ENCODE data around the gene TUBA4A. TPM values are rescaled to one million over a fixed set of nuclear protein-coding genes. Genes with fewer than 3 reads are reported as not detected.
"Not testable (repeated sequence)": the region's sequence is repeated elsewhere in the genome, so short reads cannot be mapped to it uniquely, and the experiment has no call there.

TUBA4A gene
- polyA plus RNA-seq, 1 donor (not counting 4 experiments of a cell fraction or from before 2014, with no cell fraction given) = 524 TPM

- Histone ChIP-seq H3K36me3 (ENCODE audit: control insufficient read depth in 2 of 2, extremely low read depth in 1 of 2, insufficient read depth in 2 of 2, low read length in 2 of 2) (no peaks in the 10 kb centered on the region), H3K27ac (ENCODE audit: control insufficient read depth, insufficient read depth, low read length) (no peak overlapping the region), H3K4me1 (ENCODE audit: control insufficient read depth, extremely low read depth, insufficient read depth, low read length) (no peaks in the 10 kb centered on the region), H3K27me3 (ENCODE audit: control insufficient read depth, extremely low read depth, insufficient read depth, low read length) (no peaks in the 10 kb centered on the region), H2AFZ (ENCODE audit: control insufficient read depth, low read length) (no peak overlapping the region), H3K4me3 (ENCODE audit: control insufficient read depth in 2 of 3, extremely low read depth in 1 of 3, insufficient read depth in 2 of 3, low read depth in 1 of 3, low read length in 3 of 3) (no peak overlapping the region), H3K9ac (ENCODE audit: control insufficient read depth, extremely low read depth, insufficient read depth, low read length) (no peak overlapping the region), H3K9me1 (ENCODE audit: control insufficient read depth, extremely low read depth, insufficient read depth, low read length) (no peaks in the 10 kb centered on the region), H4K20me1 (ENCODE audit: control insufficient read depth, extremely low read depth, insufficient read depth, low read length) (no peaks in the 10 kb centered on the region), H3K79me2 (ENCODE audit: control insufficient read depth, insufficient read depth, low read length) (no peaks in the 10 kb centered on the region), H3K4me2 (ENCODE audit: control insufficient read depth, extremely low read depth, insufficient read depth, low read depth, low read length) (no peak overlapping the region), H3K9me3 (ENCODE audit: control insufficient read depth, low read depth, low read length) (no peaks in the 10 kb centered on the region)
- dilution Hi-C loops (cut with MboI; ENCODE audit: extremely low pct_ligation_motif_present, low sequenced_read_pairs) = no loop called here
- TF ChIP-seq EZH2 (IDR thresholded peaks at IDR 0.05; ENCODE audit: low read length) = no peak
- TF ChIP-seq, protein P1, sequence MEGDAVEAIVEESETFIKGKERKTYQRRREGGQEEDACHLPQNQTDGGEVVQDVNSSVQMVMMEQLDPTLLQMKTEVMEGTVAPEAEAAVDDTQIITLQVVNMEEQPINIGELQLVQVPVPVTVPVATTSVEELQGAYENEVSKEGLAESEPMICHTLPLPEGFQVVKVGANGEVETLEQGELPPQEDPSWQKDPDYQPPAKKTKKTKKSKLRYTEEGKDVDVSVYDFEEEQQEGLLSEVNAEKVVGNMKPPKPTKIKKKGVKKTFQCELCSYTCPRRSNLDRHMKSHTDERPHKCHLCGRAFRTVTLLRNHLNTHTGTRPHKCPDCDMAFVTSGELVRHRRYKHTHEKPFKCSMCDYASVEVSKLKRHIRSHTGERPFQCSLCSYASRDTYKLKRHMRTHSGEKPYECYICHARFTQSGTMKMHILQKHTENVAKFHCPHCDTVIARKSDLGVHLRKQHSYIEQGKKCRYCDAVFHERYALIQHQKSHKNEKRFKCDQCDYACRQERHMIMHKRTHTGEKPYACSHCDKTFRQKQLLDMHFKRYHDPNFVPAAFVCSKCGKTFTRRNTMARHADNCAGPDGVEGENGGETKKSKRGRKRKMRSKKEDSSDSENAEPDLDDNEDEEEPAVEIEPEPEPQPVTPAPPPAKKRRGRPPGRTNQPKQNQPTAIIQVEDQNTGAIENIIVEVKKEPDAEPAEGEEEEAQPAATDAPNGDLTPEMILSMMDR (optimal IDR thresholded peaks at IDR 0.05 in 1 of 3, IDR thresholded peaks at IDR 0.05 in 1 of 3, conservative IDR thresholded peaks at IDR 0.05 in 1 of 3; ENCODE audit: extremely low read depth in 1 of 3, insufficient read depth in 2 of 3, low read length in 3 of 3) = no peak
- FAIRE-seq (no peak), DNase-seq (ENCODE audit: low read depth, low spot score) (no peak)
Measured at GRCh38 chr2:219261024-219261855, 7.5 kb upstream of the TUBA4A start.

DNA sequence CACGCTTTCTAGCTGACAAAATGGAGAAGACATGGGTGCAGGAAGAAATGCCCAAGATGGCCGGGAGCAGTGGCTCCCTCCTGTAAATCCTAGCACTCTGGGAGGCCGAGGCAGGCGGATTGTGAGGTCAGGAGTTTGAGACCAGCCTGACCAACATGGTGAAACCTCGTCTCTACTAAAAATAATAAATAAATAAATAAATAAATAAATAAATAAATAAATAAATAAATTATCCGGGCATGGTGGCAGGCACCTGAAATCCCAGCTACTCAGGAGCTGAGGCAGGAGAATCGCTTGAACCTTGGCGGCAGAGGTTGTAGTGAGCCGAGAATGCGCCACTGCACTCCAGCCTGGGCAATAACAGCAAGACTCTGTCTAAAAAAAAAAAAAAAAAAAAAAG is 5.2 kb upstream of the TUBA4A start:
- FAIRE-seq; dilution Hi-C loops (cut with MboI; ENCODE audit: extremely low pct_ligation_motif_present, low sequenced_read_pairs); DNase-seq (ENCODE audit: low read depth, low spot score); H3K27ac ChIP-seq (ENCODE audit: control insufficient read depth, insufficient read depth, low read length); H3K79me2 ChIP-seq (ENCODE audit: control insufficient read depth, insufficient read depth, low read length); H3K36me3 ChIP-seq (ENCODE audit: control insufficient read depth in 2 of 2, extremely low read depth in 1 of 2, insufficient read depth in 2 of 2, low read length in 2 of 2); H3K4me2 ChIP-seq (ENCODE audit: control insufficient read depth, extremely low read depth, insufficient read depth, low read depth, low read length); H2AFZ ChIP-seq (ENCODE audit: control insufficient read depth, low read length); H3K9me1 ChIP-seq (ENCODE audit: control insufficient read depth, extremely low read depth, insufficient read depth, low read length); H3K27me3 ChIP-seq (ENCODE audit: control insufficient read depth, extremely low read depth, insufficient read depth, low read length); H3K4me3 ChIP-seq (ENCODE audit: control insufficient read depth in 2 of 3, extremely low read depth in 1 of 3, insufficient read depth in 2 of 3, low read depth in 1 of 3, low read length in 3 of 3); H3K9ac ChIP-seq (ENCODE audit: control insufficient read depth, extremely low read depth, insufficient read depth, low read length); H3K9me3 ChIP-seq (ENCODE audit: control insufficient read depth, low read depth, low read length); H3K4me1 ChIP-seq (ENCODE audit: control insufficient read depth, extremely low read depth, insufficient read depth, low read length); H4K20me1 ChIP-seq (ENCODE audit: control insufficient read depth, extremely low read depth, insufficient read depth, low read length): not testable (repeated sequence)

All from keratinocyte (primary cell).